Psoas muscle (tissue), 8 donors: ENCODE data around the gene NEAT1. TPM values are rescaled to one million over a fixed set of nuclear protein-coding genes. Genes with fewer than 3 reads are reported as not detected.

Experiments used
- ATAC-seq, 4 donors: fragments of 200-7000 bp; cut with Tn5 transposase; one replicate each; pipeline ENCODE4 v1.9.1; 2020; ENCODE audit warnings: moderate library complexity in 3 of 4, mild to moderate bottlenecking in 2 of 4
- DNase-seq, 2 donors: peaks; one replicate each; pipeline ENCODE4 v3.0.0-alpha.2; 2020
- H3K27ac ChIP-seq: fragments of 200-600 bp; one replicate; pipeline ENCODE4 v1.8.0; 2022
- H3K27me3 ChIP-seq, 3 donors: fragments of 200-600 bp in 1 of 3; one replicate each; pipeline versions ENCODE4 v1.6.1 to v1.8.0; 2013 to 2022; ENCODE audit warnings: low read length in 2 of 3, mild to moderate bottlenecking in 2 of 3, moderate library complexity in 1 of 3; ENCODE audit not compliant: insufficient read depth in 3 of 3
- H3K36me3 ChIP-seq, 2 donors: fragments of 200-600 bp in 1 of 2; one replicate each; pipeline versions ENCODE4 v1.6.1 to v1.8.0; 2013 to 2022; ENCODE audit warnings: low read depth in 1 of 2, mild to moderate bottlenecking in 1 of 2, moderate library complexity in 1 of 2; ENCODE audit not compliant: insufficient read depth in 1 of 2
- H3K4me1 ChIP-seq: fragments of 200-600 bp; one replicate; pipeline ENCODE4 v1.8.0; 2022
- H3K4me3 ChIP-seq: fragments of 200-600 bp; one replicate; pipeline ENCODE4 v1.8.0; 2022; ENCODE audit warnings: mild to moderate bottlenecking
- H3K9me3 ChIP-seq: fragments of 200-600 bp; one replicate; pipeline ENCODE4 v1.8.0; 2022
- CTCF ChIP-seq: fragments of 200-600 bp; IDR thresholded peaks from one replicate; pipeline ENCODE4 v1.8.0; 2022; ENCODE audit warnings: antibody characterized with exemption
- WGBS, 3 donors: extraction: QIAGEN DNeasy Blood & Tissue Kit; methylation state at CpG; one replicate each; pipeline versions ENCODE4 v1.1.6 to v1.1.7; 2013; 5-methylcytosine and 5-hydroxymethylcytosine counted together
- intact Hi-C, 2 donors: fragments of 100-400 bp; cut with DNase I; formaldehyde crosslinking; loops; one replicate each; pipeline versions ENCODE4 v1.11.0 to v1.14.2; 2022
- polyA plus RNA-seq, 3 donors: library from polyadenylated mRNA; stranded (reverse); fragments of 200-250 nt; gene quantifications; one replicate each; pipeline ENCODE4 v1.2.3, GENCODE V29; 2013
- total RNA-seq, 4 donors: library from RNA; stranded (reverse); fragmentation: NEBNext Ultra II Directional in 2 of 4; extraction: Animal tissue kit (Norgen Biotek cat#: 25700) in 2 of 4; gene quantifications; one replicate each; pipeline versions ENCODE4 v1.2.1 to v1.2.4, GENCODE V29; 2021 to 2023
- donor health status: healthy with polysubstance abuse.
- donor health status: DM: no; HTN: no; CAD: no; lungs with moderate emphysema.
- donor health status: Bipolar disorder and iron deficiency.
- donor health status: healthy.
- donor health status: DM: yes; HTN: yes; CAD: no.
- donor health status: DM: no; HTN: no; CAD: no.
- donor health status: DM: no; HTN: no; CAD: no.
- donor health status: DM: yes; HTN: yes; CAD: no.

The NEAT1 gene
- total and polyA plus RNA-seq, 7 donors, result 474 to 1,759 (median 716) TPM

GRCh38 chr11:65382804-65383368, 39.7 kb upstream of the NEAT1 start:
- H3K4me3 ChIP-seq, result peak overlapping the region; percentile 53
- intact Hi-C loops, result loop anchor here (1.0 to 2.0 kb wide), 3 partner anchors 34 to 126 kb away; no protein-coding TSS in a partner anchor
- peak; percentile 89 to 96 for DNase-seq

GRCh38 chr11:65383778-65384177, 38.8 kb upstream of the NEAT1 start:
- Histone ChIP-seq H3K9me3 (no peaks in the 10 kb centered on the region), H3K4me3 (no peak overlapping the region), H3K27me3 (no peaks in the 10 kb centered on the region), H3K27ac (peak overlapping the region; percentile 89), H3K36me3 (peaks cover 0 to 13% of the 10 kb centered on the region in 2 donors), H3K4me1 (peaks cover 59% of the 10 kb centered on the region)
- intact Hi-C loops, result loop anchor here (2.0 kb wide), 2 partner anchors 33 to 35 kb away; no protein-coding TSS in a partner anchor
- TF ChIP-seq CTCF, result no peak
- WGBS, 3 donors, result 81 to 93% (median 86%) methylated on average over 6 of the region's 6 CpGs
- DNase-seq (no peak), ATAC-seq (no peak)

More at GRCh38 chr11:65382804-65383368, 39.7 kb upstream of the NEAT1 start:
- peaks cover 50% of the 10 kb centered on the region for H3K4me1 ChIP-seq
- no peaks in the 10 kb centered on the region for H3K27me3 ChIP-seq
- H3K9me3 ChIP-seq, result no peaks in the 10 kb centered on the region
- 12 to 17% (median 15%) methylated on average over 12 of the region's 12 CpGs for WGBS, 3 donors
- no peak for TF ChIP-seq CTCF
- peaks cover 0 to 5% of the 10 kb centered on the region in 2 donors for H3K36me3 ChIP-seq
- peak overlapping the region; percentile 89 for H3K27ac ChIP-seq
- ATAC-seq, result peak in 2 of 4 donors; percentile 61 to 66

- intact Hi-C loops, result no loop called here
- no peak for TF ChIP-seq CTCF
- Histone ChIP-seq H3K36me3 (peaks cover 0 to 20% of the 10 kb centered on the region in 2 donors), H3K4me1 (peaks cover 64% of the 10 kb centered on the region), H3K9me3 (no peaks in the 10 kb centered on the region), H3K27me3 (no peaks in the 10 kb centered on the region), H3K27ac (peak overlapping the region; percentile 89), H3K4me3 (no peak overlapping the region)
- 77 to 80% (median 79%) methylated on average over 8 of the region's 8 CpGs for WGBS, 3 donors
- DNase-seq, result no peak
- no peak for ATAC-seq
These were observed 38.2 kb upstream of the NEAT1 start for GRCh38 chr11:65384301-65384889.

- H3K27me3 ChIP-seq, result no peaks in the 10 kb centered on the region
- H3K4me3 ChIP-seq, result peak within 1 kb of the TSS; percentile 76
- H3K4me1 ChIP-seq, result peaks cover 70% of the 10 kb centered on the region
- WGBS, 3 donors, result 0 to 1% (median 0%) methylated on average over 54 to 76 of the region's 76 CpGs
- H3K27ac ChIP-seq, result peak within 1 kb of the TSS; percentile 89
- ATAC-seq (peak; percentile 65 to 73 (median 68)), DNase-seq (peak; percentile 95 to 97)
- peaks cover 0 to 21% of the 10 kb centered on the region in 2 donors for H3K36me3 ChIP-seq
- intact Hi-C loops, result no loop called here
- no peak for TF ChIP-seq CTCF
- H3K9me3 ChIP-seq, result no peaks in the 10 kb centered on the region
These were observed 36.1 kb upstream of the NEAT1 start, which contains the start of gene FRMD8 for GRCh38 chr11:65386307-65387140. FRMD8 (plus strand) TSS chr11:65386637; CDS start chr11:65387037, 400 bp downstream.
